ENCODE results near the gene IQGAP1.
"Not testable (repeated sequence)": the region's sequence is repeated elsewhere in the genome, so short reads cannot be mapped to it uniquely, and the experiment has no call there.

Gene IQGAP1

DNA sequence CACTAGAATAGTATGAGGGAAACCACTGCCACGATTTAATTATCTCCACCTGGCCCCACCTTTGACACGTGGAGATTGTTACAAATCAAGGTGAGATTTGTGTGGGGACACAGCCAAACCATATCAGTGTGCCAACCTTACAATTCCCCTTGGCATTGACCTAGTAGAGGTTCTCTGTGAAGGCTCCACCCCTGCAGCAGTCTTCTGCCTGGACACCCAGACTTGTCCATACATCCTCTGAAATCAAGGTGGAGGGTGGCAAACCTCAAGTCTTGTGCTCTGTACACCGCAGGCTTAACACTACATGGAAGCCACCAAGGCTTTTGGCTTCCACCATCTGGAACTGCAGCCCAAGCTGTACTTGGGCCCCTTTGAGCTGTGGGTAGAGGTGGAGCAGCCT, 8.8 kb upstream of the IQGAP1 start:
- FAIRE-seq, result no peak

DNA sequence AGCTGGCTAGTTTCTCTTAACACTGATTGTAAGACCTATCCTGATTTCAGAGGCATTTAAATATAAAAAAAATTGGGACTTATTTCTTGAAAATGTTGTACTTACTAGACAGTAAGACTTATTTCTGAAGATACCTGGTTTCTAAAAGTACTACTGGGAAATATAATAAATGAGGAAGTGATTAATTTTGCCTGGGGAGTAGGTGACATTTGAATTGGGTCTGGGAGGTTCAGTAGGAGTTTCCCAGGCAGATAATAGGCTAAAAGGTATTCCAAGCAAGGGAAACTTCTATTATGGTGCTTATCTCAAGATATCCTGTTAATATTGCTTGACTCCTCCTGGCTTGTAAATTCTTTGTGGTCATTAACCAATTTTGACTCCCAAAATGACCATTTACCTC, 6.5 kb upstream of the IQGAP1 start:
- FAIRE-seq, result no peak

GRCh38 chr15:90382320-90382719, 5.7 kb upstream of the IQGAP1 start:
- no peak for FAIRE-seq

GRCh38 chr15:90386221-90386620, 1.8 kb upstream of the IQGAP1 start:
- no peak for FAIRE-seq

- FAIRE-seq, result no peak
These were observed 679 bp downstream of the IQGAP1 start for GRCh38 chr15:90388462-90389380.

- FAIRE-seq, result no peak
These were observed 1.5 kb downstream of the IQGAP1 start for GRCh38 chr15:90389513-90389912.

- no peak for FAIRE-seq
These were observed 5.0 kb downstream of the IQGAP1 start for GRCh38 chr15:90393040-90393439.

DNA sequence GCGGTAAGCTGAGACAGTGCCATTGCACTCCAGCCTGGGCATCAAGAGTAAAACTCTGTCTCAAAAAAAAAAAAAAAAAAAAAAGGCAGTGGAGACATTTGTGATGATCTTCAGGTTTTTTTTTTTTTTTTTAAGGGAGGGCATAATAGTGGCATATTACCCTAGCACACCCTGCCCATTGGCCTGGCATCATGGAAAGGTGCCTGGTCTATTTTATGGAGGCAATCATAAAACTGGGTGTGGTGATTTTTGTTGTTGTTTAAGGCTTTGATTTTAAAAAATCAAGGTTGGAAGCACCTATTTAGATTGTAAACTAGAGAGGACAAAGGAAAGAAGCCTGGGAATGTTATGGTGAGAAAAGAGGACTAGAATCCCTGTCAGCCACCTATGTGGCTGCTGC, 6.0 kb downstream of the IQGAP1 start:
- FAIRE-seq, result no peak

DNA sequence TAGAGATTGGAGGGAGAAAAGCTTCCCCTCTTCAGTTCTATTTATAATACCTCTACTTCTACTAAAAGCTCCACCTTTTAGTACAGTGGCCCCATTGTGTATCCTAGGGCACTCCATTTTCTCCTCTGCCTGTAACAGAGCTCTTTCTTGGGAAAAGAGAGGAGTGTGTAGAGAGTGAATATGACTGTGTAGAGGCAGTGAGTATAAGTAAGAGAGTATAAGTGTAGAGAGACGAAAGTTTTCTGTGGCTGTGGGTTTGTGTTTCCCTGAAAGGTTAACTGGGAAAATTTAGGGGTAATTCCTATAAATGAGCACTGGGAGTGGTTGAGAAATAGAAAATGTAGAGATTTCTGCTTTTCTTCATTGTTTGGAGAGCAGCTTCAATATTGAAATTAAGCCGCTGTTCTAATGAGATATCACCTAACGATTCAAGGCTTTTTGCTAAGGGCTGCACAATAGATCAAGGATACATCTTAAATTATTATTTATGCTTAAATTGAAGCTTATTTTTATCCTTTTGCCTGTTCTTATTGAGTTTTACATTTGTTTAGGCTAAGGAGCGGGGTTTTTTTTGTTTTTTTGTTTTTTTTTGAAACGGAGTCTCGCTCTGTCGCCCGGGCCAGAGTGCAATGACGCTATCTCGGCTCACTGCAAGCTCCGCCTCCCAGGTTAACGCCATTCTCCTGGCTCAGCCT, 6.9 kb downstream of the IQGAP1 start:
- no peak for FAIRE-seq

- no peak for FAIRE-seq
These were observed 8.3 kb downstream of the IQGAP1 start for GRCh38 chr15:90396321-90396720.

DNA sequence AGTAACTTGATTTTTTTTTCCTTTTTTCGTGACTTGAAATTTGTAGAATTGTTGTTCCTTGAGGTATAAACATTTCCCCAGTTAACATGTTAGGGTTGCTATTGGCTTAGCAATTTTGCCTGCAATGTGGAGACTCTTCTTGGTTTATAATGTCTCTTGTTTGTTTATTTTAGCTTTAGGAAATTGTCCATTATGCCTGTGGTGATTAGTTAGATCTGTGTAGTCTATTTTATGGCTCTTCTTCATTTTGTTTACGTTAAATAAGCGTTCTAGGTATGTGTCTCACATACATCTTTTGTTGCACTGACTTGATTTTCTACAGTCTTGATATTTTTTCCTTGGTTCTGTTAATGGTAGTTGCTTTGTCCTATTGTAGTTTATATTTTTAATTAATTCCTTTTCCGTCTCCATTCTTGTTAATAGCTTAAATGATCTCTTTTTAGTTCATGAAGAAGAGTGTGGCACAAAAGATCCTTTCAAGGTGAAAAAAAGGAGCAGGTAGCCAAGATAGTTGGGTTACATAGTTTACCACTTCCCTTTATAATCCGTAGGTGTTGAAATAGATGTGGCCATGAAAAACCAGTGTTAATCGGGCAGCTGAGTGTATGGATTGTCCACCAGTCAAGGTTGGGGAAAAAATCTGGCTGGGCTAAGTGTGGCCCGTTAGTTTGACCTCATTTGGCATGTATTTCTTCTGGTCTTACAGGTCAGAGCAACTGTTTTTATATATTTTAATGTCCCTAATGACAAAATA, 12.1 kb downstream of the IQGAP1 start:
- FAIRE-seq, result no peak

GRCh38 chr15:90400759-90401314, 12.8 kb downstream of the IQGAP1 start:
- FAIRE-seq, result no peak

DNA sequence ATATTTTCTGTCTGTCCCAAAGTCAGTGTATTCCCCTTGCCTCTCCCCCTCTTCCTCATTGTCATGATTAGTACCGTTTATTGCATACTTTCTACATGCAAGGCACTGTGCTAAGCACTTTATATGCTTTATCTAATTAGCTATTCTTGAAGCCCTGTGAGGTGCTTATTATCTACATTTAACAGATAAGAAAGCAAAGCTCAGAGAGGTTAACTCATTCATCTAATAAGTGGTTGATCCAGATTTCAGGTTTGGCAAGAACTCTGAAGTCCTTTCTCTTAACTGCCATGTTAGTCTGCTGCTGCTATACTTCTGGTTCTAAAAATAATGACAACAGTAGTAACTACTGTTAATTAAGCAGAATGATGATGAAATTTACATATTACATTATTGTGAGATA, 13.5 kb downstream of the IQGAP1 start:
- no peak for FAIRE-seq

- FAIRE-seq, result no peak
These were observed 14.2 kb downstream of the IQGAP1 start for GRCh38 chr15:90402223-90402622.

GRCh38 chr15:90402767-90403166, 14.7 kb downstream of the IQGAP1 start:
- no peak for FAIRE-seq

GRCh38 chr15:90405055-90405607, 17.1 kb downstream of the IQGAP1 start:
- no peak for FAIRE-seq

- no peak for FAIRE-seq
These were observed 19.3 kb downstream of the IQGAP1 start for GRCh38 chr15:90407336-90407735.

DNA sequence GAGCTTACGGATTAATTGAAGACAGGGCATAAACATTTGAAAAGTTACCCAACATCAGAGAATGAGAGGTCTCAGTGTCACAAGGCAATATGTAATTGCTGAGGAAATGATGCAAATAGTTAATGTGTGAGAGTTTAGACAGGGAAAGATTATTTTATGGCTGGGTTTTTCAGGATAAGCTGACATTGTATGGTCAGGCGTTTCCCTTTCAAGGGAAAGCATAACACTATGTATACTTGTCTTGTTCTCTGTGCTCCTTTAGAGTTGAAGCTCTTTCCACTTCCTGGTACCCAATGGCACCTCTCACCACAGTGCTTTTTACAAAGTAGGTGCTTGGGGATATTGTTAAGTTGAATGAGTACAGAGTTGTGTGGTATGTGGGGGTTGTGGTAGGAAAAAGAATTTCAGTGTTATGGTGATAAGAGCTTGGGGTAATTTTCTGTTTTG, 19.9 kb downstream of the IQGAP1 start:
- FAIRE-seq, result no peak

DNA sequence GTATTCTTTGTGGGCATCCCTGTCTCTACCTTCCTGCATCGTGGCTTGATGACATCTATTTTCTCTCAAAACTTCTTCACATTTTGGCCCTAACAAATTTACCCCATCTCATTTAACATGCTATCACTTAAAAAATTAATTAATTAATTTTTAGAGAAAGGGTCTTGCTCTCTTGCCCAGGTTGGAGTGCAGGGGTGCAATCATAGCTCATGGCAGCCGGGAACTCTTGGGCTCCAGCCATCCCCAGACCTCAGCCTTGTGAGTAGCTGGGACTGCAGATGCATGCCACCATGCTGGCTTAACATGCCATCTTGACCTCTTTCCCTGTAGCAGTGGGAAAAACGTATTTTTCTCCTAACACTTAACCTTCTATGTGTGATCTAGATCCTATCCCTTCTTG, 20.6 kb downstream of the IQGAP1 start:
- no peak for FAIRE-seq

DNA sequence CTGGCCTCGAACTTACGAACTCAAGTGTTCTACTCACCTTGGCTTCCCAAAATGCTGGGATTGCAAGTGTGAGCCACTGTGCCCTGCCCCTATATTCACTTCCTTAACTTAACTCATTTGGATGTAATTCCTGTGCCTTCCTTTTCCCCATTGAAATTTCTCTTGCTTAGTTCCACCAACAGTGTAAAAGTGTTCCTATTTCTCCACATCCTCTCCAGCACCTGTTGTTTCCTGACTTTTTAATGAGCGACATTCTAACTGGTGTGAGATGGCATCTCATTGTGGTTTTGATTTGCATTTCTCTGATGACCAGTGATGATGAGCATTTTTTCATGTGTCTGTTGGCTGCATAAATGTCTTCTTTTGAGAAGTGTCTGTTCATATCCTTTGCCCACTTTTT, 21.5 kb downstream of the IQGAP1 start:
- FAIRE-seq, result not testable (repeated sequence)

GRCh38 chr15:90410316-90410715, 22.3 kb downstream of the IQGAP1 start:
- FAIRE-seq, result not testable (repeated sequence)

- no peak for FAIRE-seq
These were observed 23.1 kb downstream of the IQGAP1 start for GRCh38 chr15:90411176-90411575.
